NCI-H2196 treated with DMSO at 0.1 percent for 48 hours (cell line): ENCODE data around the gene ROR1.
A peak's percentile ranks its signal among the peaks of the same experiment; 100 is the strongest.

Experiments used
- DNase-seq: peaks from one replicate; lab custom pipeline; 2025; ENCODE audit not compliant: unreplicated experiment; lab: John Stamatoyannopoulos, UW

The ROR1 gene

GRCh38 chr1:64004451-64005025, 230.7 kb downstream of the ROR1 start:
- DNase-seq: no peak

GRCh38 chr1:64005801-64006200, 232.0 kb downstream of the ROR1 start:
- no peak for DNase-seq

GRCh38 chr1:64006276-64007051, 232.6 kb downstream of the ROR1 start:
- DNase-seq: peak; percentile 84

- DNase-seq: no peak
Observed at GRCh38 chr1:64010316-64010715, 236.5 kb downstream of the ROR1 start.

GRCh38 chr1:64013395-64013794, 239.6 kb downstream of the ROR1 start:
- no peak for DNase-seq

GRCh38 chr1:64019818-64020217, 246.0 kb downstream of the ROR1 start:
- DNase-seq: no peak

GRCh38 chr1:64021066-64021465, 247.2 kb downstream of the ROR1 start:
- no peak for DNase-seq

- no peak for DNase-seq
Observed at GRCh38 chr1:64025051-64025450, 251.2 kb downstream of the ROR1 start.

GRCh38 chr1:64029037-64029436, 255.2 kb downstream of the ROR1 start:
- no peak for DNase-seq

- DNase-seq: no peak
Observed at GRCh38 chr1:64030411-64030810, 256.6 kb downstream of the ROR1 start.

GRCh38 chr1:64031236-64031635, 257.4 kb downstream of the ROR1 start:
- DNase-seq: no peak

- no peak for DNase-seq
Observed at GRCh38 chr1:64033667-64034220, 259.9 kb downstream of the ROR1 start.

- no peak for DNase-seq
Observed at GRCh38 chr1:64036549-64036948, 262.7 kb downstream of the ROR1 start.

GRCh38 chr1:64038119-64038518, 264.3 kb downstream of the ROR1 start:
- DNase-seq: no peak

GRCh38 chr1:64038965-64039364, 265.1 kb downstream of the ROR1 start:
- no peak for DNase-seq

- DNase-seq: peak; percentile 52
Observed at GRCh38 chr1:64039390-64039926, 265.6 kb downstream of the ROR1 start.

GRCh38 chr1:64041371-64042131, 267.7 kb downstream of the ROR1 start:
- no peak for DNase-seq

- no peak for DNase-seq
Observed at GRCh38 chr1:64042331-64043100, 268.7 kb downstream of the ROR1 start.

GRCh38 chr1:64043288-64043687, 269.5 kb downstream of the ROR1 start:
- DNase-seq: no peak

GRCh38 chr1:64043976-64044375, 270.2 kb downstream of the ROR1 start:
- no peak for DNase-seq

GRCh38 chr1:64046243-64046642, 272.4 kb downstream of the ROR1 start:
- peak; percentile 9 for DNase-seq
